H7 (cell line): Measurements from ENCODE around the gene SEBOX. TPM values are rescaled to one million over a fixed set of nuclear protein-coding genes. Genes with fewer than 3 reads are reported as not detected.

Experiments
- DNase-seq: peaks from one replicate; pipeline ENCODE4 v3.0.0; 2012
- H3K27me3 ChIP-seq: 2 replicates; pipeline ENCODE4 v1.6.0; 2011; ENCODE audit warnings: mild to moderate bottlenecking, low read length; ENCODE audit not compliant: control insufficient read depth, insufficient read depth
- H3K36me3 ChIP-seq: replicated peaks from 2 replicates; pipeline ENCODE4 v1.5.1; 2011; ENCODE audit warnings: low read length; ENCODE audit not compliant: control insufficient read depth, insufficient read depth
- H3K4me3 ChIP-seq: 2 replicates; pipeline ENCODE4 v1.5.1; 2011; ENCODE audit warnings: low read depth, mild to moderate bottlenecking, control low read depth, low read length, moderate library complexity; ENCODE audit not compliant: insufficient read depth
- total RNA-seq: library from RNA; depleted of rRNA; stranded (reverse); fragments of >200 nt; shearing (Covaris generic); gene quantifications from 2 replicates; pipeline ENCODE4 v1.2.3, GENCODE V29; 2014

SEBOX gene
- total RNA-seq, 1 experiment from 2014 or later = not detected

DNA sequence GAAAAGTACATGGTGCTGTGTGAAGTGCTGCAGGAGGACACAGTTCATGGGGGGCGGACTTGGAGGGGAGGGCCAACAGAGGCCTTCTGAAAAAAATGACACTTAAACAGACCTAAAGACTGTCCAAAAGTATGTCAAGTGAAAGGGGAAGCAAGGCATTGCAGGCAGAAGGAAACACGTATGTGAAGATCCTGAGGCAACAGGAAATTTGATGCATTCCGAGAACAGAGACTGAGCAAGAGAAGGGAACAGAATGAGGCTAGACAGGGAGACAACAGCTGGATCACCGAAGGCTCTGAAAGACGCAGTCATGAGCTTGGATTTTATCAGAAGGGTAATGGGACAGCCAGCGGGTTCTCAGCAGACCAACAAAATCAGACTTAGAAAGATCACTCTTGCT lies 30.8 kb downstream of the SEBOX start:
- Histone ChIP-seq H3K4me3 (no peak overlapping the region), H3K36me3 (peaks cover 4% of the 10 kb centered on the region), H3K27me3 (no peaks in the 10 kb centered on the region)
- DNase-seq = no peak

DNA sequence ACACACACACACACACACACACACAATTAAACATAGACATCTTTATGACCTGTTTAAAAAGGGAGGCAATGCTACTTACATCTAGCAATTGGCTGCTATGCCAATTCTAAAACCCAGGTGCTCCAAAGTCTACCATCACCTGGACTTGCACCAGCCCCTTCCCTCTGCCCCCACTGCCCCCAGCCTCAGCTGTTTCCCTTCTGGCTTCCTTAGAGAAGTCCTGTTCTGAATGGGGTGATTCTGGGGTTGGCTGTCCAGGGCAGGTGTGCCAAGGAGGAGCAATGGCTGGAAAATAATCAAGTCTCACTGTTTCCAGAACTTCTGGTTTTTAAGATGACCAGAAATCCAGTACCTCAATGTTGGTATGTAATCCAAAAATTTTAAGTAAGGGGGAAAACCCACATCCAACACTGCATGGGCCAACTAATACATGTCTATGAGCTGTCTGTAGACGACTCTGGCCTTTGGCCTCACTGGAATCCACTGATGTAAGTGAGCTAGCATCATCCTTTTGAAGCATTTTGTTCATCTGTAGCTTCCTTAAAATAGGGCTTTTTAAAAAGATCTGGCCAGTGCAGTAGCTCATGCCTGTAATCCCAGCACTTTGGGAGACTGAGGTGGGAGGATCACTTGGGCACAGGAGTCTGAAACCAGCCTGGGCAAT lies 31.8 kb downstream of the SEBOX start:
- no peaks in the 10 kb centered on the region for H3K27me3 ChIP-seq
- no peak for DNase-seq
- H3K4me3 ChIP-seq = no peak overlapping the region
- peaks cover 7% of the 10 kb centered on the region for H3K36me3 ChIP-seq

DNA sequence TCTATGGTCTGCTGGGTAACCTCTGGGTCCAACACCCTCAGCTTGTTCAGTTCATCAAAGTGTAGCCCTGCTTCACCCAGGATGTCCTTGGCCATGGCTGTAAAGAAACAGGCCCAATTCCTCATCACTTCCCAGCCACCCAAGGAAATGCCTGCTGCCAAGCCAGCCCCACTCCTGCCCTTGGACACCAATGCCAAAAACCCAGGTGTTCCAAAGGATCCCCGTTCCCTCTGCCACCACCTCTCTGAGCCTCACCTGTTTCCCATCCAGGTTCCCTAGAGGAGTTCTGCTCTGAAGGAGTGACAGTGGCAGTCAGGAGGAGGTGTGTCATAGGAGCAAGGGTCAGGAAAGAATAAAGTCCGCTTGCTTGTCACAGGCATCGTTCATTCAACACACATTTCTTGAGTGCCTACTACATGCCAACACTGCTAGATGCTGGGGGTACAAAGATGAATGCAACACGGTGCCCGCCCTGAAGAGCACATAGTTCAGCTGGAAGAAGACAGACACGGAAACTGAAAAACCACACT lies 33.0 kb downstream of the SEBOX start:
- DNase-seq = no peak
- Histone ChIP-seq H3K4me3 (no peak overlapping the region), H3K27me3 (no peaks in the 10 kb centered on the region), H3K36me3 (peaks cover 9% of the 10 kb centered on the region)

DNA sequence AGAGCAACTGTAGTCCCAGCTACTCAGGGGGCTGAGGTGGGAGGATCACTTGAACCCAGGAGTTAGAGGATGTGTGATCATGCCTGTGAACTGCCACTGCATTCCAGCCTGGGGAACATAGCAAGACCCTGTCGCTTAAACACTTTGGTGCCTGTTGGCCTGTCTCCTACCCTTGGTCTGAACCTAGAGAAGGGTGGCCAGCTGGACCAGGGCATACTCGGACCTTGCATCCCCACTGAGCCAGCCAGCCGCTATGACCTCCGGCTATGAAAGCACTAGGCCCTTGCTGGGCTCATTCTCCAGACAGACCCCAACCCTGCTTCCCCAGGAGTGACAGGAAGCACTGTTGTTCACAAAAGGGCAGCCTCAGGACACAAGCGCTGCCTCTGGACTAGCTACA lies 34.3 kb downstream of the SEBOX start:
- no peaks in the 10 kb centered on the region for H3K27me3 ChIP-seq

GRCh38 chr17:28328325-28328724 lies 36.7 kb downstream of the SEBOX start:
- no peak overlapping the region for H3K4me3 ChIP-seq
- no peaks in the 10 kb centered on the region for H3K27me3 ChIP-seq
- DNase-seq = no peak
- peaks cover 17% of the 10 kb centered on the region for H3K36me3 ChIP-seq

More for the DNA sequence above, 34.3 kb downstream of the SEBOX start:
- DNase-seq = no peak
- peaks cover 15% of the 10 kb centered on the region for H3K36me3 ChIP-seq
- H3K4me3 ChIP-seq = no peak overlapping the region

- DNase-seq = no peak
These were observed 37.3 kb downstream of the SEBOX start for GRCh38 chr17:28327709-28328108.

DNA sequence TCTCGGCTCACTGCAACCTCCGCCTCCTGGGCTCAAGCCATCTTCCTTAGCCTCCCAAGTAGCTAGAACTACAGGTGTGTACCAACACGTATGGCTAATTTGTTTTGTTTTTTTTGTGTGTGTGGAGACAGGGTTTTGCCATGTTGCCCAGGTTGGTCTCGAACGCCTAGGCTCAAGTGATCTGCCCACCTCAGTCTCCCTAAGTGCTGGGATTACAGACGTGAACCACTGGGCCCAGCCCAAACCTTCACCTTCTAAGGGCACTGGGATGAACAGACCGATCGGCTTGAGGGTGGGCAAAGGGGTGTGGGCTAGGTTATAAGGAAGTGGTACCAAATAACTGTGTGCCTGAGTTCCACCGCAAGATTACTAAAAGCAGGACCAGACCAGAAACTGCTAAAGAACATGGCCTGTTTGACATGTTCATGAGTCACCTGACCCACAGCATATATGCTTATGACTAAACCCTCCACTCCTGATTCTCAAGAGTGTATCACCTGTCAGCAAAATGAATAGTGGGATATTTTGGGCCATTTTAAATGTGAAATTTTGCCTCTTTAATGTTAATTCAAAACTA lies 37.9 kb downstream of the SEBOX start:
- DNase-seq = no peak
- no peaks in the 10 kb centered on the region for H3K27me3 ChIP-seq
- peaks cover 17% of the 10 kb centered on the region for H3K36me3 ChIP-seq

More at GRCh38 chr17:28327709-28328108, 37.3 kb downstream of the SEBOX start:
- H3K36me3 ChIP-seq = peaks cover 17% of the 10 kb centered on the region
- H3K27me3 ChIP-seq = no peaks in the 10 kb centered on the region
- no peak overlapping the region for H3K4me3 ChIP-seq

DNA sequence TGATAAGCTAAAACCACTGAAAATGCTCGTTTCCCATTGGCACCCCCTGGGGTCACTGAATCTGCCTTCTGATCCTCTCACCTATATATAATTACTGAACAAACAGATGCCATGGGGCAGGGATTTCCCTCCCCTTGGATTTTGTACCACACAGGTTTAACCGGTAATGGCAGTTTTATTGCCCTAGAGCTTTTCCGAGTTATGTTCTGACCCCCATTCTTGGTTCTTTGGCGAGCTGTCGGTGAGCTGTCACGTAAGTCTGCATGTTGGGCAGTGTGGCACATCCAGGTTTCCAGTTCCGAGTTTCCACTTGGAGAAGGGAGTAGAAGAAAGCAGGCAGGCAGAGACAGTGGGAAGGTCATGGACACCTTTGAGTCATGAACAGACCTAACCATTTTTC lies 38.9 kb downstream of the SEBOX start:
- H3K27me3 ChIP-seq = no peaks in the 10 kb centered on the region
- no peak for DNase-seq
- H3K4me3 ChIP-seq = no peak overlapping the region
- H3K36me3 ChIP-seq = peaks cover 15% of the 10 kb centered on the region

More for the DNA sequence above, 37.9 kb downstream of the SEBOX start:
- H3K4me3 ChIP-seq = no peak overlapping the region

GRCh38 chr17:28325211-28325610 lies 39.8 kb downstream of the SEBOX start:
- Histone ChIP-seq H3K27me3 (no peaks in the 10 kb centered on the region), H3K36me3 (peaks cover 17% of the 10 kb centered on the region), H3K4me3 (no peak overlapping the region)
- DNase-seq = no peak

DNA sequence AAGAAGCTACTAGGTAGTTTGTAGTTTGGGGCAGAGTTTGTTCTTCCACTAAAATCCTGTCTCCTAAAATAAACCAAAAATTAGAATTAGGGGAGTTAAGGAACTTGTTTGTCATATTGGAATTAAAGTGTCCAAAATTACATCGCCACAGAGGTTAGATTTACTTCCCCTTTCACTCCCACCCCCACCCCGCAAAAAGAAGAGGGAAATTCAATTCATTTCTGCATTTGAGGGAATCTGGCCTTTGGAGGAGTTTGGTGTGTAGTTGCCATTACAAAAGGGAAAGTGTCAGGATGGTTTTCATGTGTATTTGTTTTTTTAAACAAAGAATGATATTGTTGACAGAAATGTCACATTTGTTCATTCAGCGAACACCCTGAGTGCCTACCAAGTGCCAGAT lies 40.2 kb downstream of the SEBOX start:
- peaks cover 17% of the 10 kb centered on the region for H3K36me3 ChIP-seq
- no peak overlapping the region for H3K4me3 ChIP-seq
- no peak for DNase-seq
- H3K27me3 ChIP-seq = no peaks in the 10 kb centered on the region

- no peak overlapping the region for H3K4me3 ChIP-seq
- H3K27me3 ChIP-seq = no peaks in the 10 kb centered on the region
- no peak for DNase-seq
These were observed 40.7 kb downstream of the SEBOX start for GRCh38 chr17:28324267-28324745.

DNA sequence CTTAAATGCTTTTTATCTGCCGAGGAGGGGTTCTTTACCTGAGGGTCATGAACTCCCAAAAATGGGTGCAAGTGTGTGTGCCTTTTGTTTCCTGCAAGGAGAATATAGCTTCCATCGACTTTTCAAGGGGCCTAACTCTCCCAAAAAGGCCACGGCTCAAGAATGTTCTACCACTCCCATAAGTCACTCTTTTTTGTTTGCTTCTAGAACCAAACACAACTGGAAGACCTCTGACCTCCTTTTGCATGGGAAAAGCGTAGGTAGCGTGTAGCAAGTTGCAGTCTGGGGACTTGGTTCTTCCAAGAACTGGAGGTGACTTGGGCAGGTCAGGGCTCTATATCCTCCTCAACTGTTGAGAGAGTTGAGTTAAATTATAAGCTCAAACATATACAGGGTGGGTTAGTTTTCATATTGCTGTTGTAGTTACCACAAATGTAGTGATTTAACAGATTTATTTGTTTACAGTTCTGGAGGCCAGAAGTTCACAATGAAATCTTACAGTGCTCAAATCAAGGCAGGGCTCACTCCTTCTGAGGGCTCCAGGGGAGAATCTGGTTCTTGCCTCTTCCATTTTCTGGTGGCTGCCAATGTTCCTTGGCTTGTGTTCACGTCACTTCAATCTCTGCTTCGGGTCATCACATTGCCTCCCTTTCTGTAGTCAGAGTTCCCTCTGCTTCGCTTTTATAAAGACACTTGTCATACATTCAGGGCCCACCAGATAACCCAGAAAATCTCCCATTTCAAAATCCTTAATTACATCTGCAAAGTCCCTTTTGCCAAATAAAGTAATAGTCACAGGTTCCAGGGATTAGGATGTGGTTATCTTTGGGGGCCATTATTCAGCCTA lies 44.6 kb downstream of the SEBOX start:
- Histone ChIP-seq H3K36me3 (peaks cover 2% of the 10 kb centered on the region; the same call in 1 of the 2 replicates), H3K4me3 (peak overlapping the region; percentile 92), H3K27me3 (peaks cover 3% of the 10 kb centered on the region)
- DNase-seq = no peak

More at GRCh38 chr17:28324267-28324745, 40.7 kb downstream of the SEBOX start:
- peaks cover 16% of the 10 kb centered on the region for H3K36me3 ChIP-seq

DNA sequence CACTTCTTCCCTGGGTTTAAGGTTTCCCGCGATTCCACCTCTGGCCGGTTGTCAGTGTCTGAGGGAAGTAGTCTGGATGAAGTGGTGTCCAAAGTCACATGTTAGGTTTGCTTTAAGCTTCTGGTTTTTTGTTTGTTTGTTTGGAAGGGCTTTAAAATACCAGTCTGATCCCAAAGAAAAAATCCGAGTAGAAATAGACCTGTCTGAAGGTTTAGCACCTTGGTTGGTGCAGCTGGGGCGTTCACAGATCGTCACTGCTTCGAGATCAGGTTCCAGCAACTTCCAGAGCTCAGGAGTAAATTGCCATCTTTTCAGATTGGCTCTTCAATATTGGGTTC lies 45.4 kb downstream of the SEBOX start:
- DNase-seq = no peak

DNA sequence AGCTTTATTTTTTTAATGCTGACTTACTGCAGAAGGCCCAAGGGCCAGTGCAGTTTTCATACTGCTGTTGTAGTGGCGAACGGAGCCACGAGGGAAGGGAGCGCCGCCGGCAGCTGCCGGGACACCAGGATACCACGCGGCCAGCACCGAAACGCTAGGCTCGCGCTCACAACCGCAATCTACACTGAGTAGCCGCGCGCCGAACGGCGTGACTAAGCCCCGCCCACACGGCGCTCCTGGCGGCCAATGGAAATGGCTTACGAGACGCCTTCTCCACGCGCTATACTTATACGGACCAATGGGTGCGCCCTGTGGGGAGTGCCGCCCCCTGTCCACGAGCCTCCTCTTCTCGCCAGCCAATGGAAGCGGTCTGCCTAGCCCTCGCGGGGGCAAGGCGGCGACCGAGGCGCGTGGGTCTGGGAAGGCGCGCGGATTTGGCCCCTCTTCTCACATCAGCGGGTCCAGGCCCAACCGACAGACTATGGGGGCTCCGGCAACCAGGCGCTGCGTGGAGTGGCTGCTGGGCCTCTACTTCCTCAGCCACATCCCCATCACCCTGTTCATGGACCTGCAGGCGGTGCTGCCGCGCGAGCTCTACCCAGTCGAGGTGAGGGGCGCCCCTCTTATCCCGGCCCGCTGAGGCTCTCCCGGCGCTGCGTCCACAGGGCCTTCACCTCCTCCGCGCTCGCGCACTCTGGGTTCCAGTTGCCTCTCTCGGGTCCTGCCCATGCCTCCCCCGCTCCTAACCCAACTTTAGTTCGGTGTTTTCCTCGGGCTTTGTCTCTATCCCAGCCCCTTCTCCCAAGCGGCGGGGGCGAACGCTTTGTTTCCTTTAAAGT lies 46.0 kb downstream of the SEBOX start, which contains the start of gene TMEM97:
Gene TMEM97 (plus strand): TSS at position 442 of the 839 bp plus-strand sequence. CDS start 40 bp downstream, at position 482.
- peak; percentile 95 for DNase-seq
- peaks cover 3% of the 10 kb centered on the region for H3K27me3 ChIP-seq
- H3K4me3 ChIP-seq = peak within 1 kb of the TSS; percentile 92
- H3K36me3 ChIP-seq = peaks cover 2% of the 10 kb centered on the region; the same call in 1 of the 2 replicates

More for the DNA sequence above, 45.4 kb downstream of the SEBOX start:
- Histone ChIP-seq H3K27me3 (peaks cover 3% of the 10 kb centered on the region), H3K4me3 (peak overlapping the region; percentile 92), H3K36me3 (peaks cover 2% of the 10 kb centered on the region; the same call in 1 of the 2 replicates)
